Measurements from ENCODE around the gene SET. TPM values are rescaled to one million over a fixed set of nuclear protein-coding genes. Genes with fewer than 3 reads are reported as not detected.
A peak's percentile ranks its signal among the peaks of the same experiment; 100 is the strongest.

SET gene
- total RNA-seq, 1 donor from 2014 or later: 168 TPM

- no peaks in the 10 kb centered on the region for H3K27me3 ChIP-seq (ENCODE audit: low read depth)
- TF ChIP-seq CTCF (IDR thresholded peaks at IDR 0.05; ENCODE audit: borderline replicate concordance): no peak
- peak; percentile 62 for DNase-seq
- H3K4me3 ChIP-seq: peak overlapping the region; percentile 96
- intact Hi-C loops (cut with micrococcal nuclease): no loop called here
- H3K27ac ChIP-seq (replicated peaks): peak overlapping the region; percentile 96
- H3K36me3 ChIP-seq: peaks cover 4% of the 10 kb centered on the region
- H3K9me3 ChIP-seq (replicated peaks): no peaks in the 10 kb centered on the region
- H3K4me1 ChIP-seq: peaks cover 33% of the 10 kb centered on the region
Observed at GRCh38 chr9:128703616-128704355, 14.8 kb downstream of the SET start.

- intact Hi-C loops (cut with micrococcal nuclease): no loop called here
- no peak for DNase-seq
- Histone ChIP-seq H3K9me3 (replicated peaks) (no peaks in the 10 kb centered on the region), H3K4me3 (peak overlapping the region; percentile 96), H3K27me3 (ENCODE audit: low read depth) (no peaks in the 10 kb centered on the region), H3K4me1 (peaks cover 33% of the 10 kb centered on the region), H3K27ac (replicated peaks) (peak overlapping the region; percentile 96), H3K36me3 (peaks cover 4% of the 10 kb centered on the region)
- TF ChIP-seq CTCF (IDR thresholded peaks at IDR 0.05; ENCODE audit: borderline replicate concordance): no peak
Observed at GRCh38 chr9:128704356-128704670, 15.3 kb downstream of the SET start.

- no peaks in the 10 kb centered on the region for H3K27me3 ChIP-seq (ENCODE audit: low read depth)
- H3K27ac ChIP-seq (replicated peaks): peak overlapping the region; percentile 96
- no peak overlapping the region for H3K4me3 ChIP-seq
- intact Hi-C loops (cut with micrococcal nuclease): no loop called here
- H3K4me1 ChIP-seq: peaks cover 33% of the 10 kb centered on the region
- TF ChIP-seq CTCF (IDR thresholded peaks at IDR 0.05; ENCODE audit: borderline replicate concordance): no peak
- DNase-seq: no peak
- H3K36me3 ChIP-seq: peaks cover 6% of the 10 kb centered on the region
- no peaks in the 10 kb centered on the region for H3K9me3 ChIP-seq (replicated peaks)
Observed at GRCh38 chr9:128705051-128705965, 16.3 kb downstream of the SET start.

GRCh38 chr9:128706045-128706444 is 17.0 kb downstream of the SET start:
- DNase-seq: no peak
- no peaks in the 10 kb centered on the region for H3K27me3 ChIP-seq (ENCODE audit: low read depth)
- intact Hi-C loops (cut with micrococcal nuclease): no loop called here
- H3K36me3 ChIP-seq: peaks cover 7% of the 10 kb centered on the region
- H3K9me3 ChIP-seq (replicated peaks): no peaks in the 10 kb centered on the region
- no peak for TF ChIP-seq CTCF (IDR thresholded peaks at IDR 0.05; ENCODE audit: borderline replicate concordance)
- H3K4me3 ChIP-seq: no peak overlapping the region
- H3K4me1 ChIP-seq: peaks cover 32% of the 10 kb centered on the region
- peak overlapping the region; percentile 96 for H3K27ac ChIP-seq (replicated peaks)

- DNase-seq: no peak
- Histone ChIP-seq H3K4me3 (no peak overlapping the region), H3K36me3 (peaks cover 7% of the 10 kb centered on the region), H3K27me3 (ENCODE audit: low read depth) (no peaks in the 10 kb centered on the region), H3K4me1 (peaks cover 25% of the 10 kb centered on the region), H3K9me3 (replicated peaks) (no peaks in the 10 kb centered on the region), H3K27ac (replicated peaks) (no peak overlapping the region)
- intact Hi-C loops (cut with micrococcal nuclease): no loop called here
- no peak for TF ChIP-seq CTCF (IDR thresholded peaks at IDR 0.05; ENCODE audit: borderline replicate concordance)
Observed at GRCh38 chr9:128706671-128707381, 17.8 kb downstream of the SET start.

Data from left ventricle myocardium inferior (tissue), 1 donor.